ENCODE measurements around the gene ANXA6. TPM values are rescaled to one million over a fixed set of nuclear protein-coding genes. Genes with fewer than 3 reads are reported as not detected.
A peak's percentile ranks its signal among the peaks of the same experiment; 100 is the strongest.

ANXA6 gene
- polyA plus RNA-seq, 1 of the 3 experiments (the other 2 are of a cell fraction) = 87.5 TPM

DNA sequence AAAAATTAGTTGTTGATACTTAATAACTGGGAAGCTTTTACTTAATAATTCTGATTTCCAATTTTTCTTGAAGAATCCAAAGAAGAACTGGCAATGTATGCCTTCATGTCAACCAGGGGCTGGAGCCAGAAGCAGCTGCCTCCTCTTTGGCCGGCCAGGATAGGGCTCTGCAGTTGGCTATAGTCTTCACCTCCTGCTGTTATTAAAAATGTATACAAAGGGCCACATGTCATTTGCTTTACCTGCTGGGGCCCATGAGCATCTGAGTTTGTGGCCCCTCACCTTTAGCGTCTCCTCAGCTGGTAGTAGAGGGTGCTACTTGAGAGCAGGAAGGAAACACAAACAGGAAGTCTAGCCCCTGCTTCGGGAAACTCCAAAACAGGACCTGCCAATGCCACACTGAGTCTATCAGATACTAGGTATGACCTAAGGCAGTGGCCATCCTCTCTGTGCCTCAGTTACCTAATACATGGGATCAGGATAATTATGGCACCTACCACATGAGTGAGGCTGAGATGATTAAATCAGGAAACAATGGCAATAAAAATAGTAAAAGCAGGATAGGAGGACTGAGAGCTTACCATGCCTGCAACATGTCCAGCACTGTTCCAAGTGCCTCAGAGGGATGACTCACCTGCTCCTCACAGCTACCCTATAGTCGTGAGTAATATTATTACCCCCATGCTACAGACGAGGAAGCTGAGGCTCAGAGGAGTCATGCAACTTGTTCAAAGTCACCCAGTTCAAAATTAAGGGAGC, 45.0 kb upstream of the ANXA6 start:
- ChIA-PET CTCF (interaction anchor here (1.6 kb wide), 1 partner anchor 150 kb away, joined by 3 read pairs; no protein-coding TSS in a partner anchor), POLR2A (no interaction called here)
- no peaks in the 10 kb centered on the region for H3F3A ChIP-seq (replicated peaks; ENCODE audit: insufficient read depth)
- no peaks in the 10 kb centered on the region for H3K79me2 ChIP-seq (ENCODE audit: insufficient read depth)
- no peaks in the 10 kb centered on the region for H3K27me3 ChIP-seq (ENCODE audit: insufficient read depth)
- no peaks in the 10 kb centered on the region for H4K20me1 ChIP-seq (ENCODE audit: insufficient read depth)
- DNase-seq = no peak
- H2AFZ ChIP-seq (ENCODE audit: low read depth) = no peak overlapping the region
- no peak overlapping the region for H3K27ac ChIP-seq (ENCODE audit: low read depth in 2 of 2, low read length in 1 of 2)
- no peak for TF ChIP-seq MEF2A (IDR thresholded peaks at IDR 0.05; ENCODE audit: borderline replicate concordance, low read depth)
- no peak for TF ChIP-seq RFX5 (IDR thresholded peaks at IDR 0.05; ENCODE audit: low read length)
- TF ChIP-seq, protein P1, sequence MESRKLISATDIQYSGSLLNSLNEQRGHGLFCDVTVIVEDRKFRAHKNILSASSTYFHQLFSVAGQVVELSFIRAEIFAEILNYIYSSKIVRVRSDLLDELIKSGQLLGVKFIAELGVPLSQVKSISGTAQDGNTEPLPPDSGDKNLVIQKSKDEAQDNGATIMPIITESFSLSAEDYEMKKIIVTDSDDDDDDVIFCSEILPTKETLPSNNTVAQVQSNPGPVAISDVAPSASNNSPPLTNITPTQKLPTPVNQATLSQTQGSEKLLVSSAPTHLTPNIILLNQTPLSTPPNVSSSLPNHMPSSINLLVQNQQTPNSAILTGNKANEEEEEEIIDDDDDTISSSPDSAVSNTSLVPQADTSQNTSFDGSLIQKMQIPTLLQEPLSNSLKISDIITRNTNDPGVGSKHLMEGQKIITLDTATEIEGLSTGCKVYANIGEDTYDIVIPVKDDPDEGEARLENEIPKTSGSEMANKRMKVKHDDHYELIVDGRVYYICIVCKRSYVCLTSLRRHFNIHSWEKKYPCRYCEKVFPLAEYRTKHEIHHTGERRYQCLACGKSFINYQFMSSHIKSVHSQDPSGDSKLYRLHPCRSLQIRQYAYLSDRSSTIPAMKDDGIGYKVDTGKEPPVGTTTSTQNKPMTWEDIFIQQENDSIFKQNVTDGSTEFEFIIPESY (IDR thresholded peaks at IDR 0.05; ENCODE audit: borderline replicate concordance, low read depth) = no peak
- no peak for TF ChIP-seq FOXJ3 (CRISPR knock-in tag; IDR thresholded peaks at IDR 0.05)
- TF ChIP-seq, protein P2, sequence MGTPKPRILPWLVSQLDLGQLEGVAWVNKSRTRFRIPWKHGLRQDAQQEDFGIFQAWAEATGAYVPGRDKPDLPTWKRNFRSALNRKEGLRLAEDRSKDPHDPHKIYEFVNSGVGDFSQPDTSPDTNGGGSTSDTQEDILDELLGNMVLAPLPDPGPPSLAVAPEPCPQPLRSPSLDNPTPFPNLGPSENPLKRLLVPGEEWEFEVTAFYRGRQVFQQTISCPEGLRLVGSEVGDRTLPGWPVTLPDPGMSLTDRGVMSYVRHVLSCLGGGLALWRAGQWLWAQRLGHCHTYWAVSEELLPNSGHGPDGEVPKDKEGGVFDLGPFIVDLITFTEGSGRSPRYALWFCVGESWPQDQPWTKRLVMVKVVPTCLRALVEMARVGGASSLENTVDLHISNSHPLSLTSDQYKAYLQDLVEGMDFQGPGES (IDR thresholded peaks at IDR 0.05; ENCODE audit: low read depth, low read length) = no peak
- no peak for TF ChIP-seq EP300 (IDR thresholded peaks at IDR 0.05; ENCODE audit: borderline replicate concordance in 1 of 2, low read depth in 1 of 2, low read length in 1 of 2)
- TF ChIP-seq NFIC (IDR thresholded peaks at IDR 0.05; ENCODE audit: borderline replicate concordance) = no peak
- no peak for TF ChIP-seq YY1 (IDR thresholded peaks at IDR 0.05; ENCODE audit: low read depth)
- no peak for TF ChIP-seq MXI1 (IDR thresholded peaks at IDR 0.05; ENCODE audit: low read depth, low read length)
- no peak for TF ChIP-seq RCOR1 (IDR thresholded peaks at IDR 0.05; ENCODE audit: low read length)
- TF ChIP-seq JUND (IDR thresholded peaks at IDR 0.05) = peak; percentile 19; the same call in 1 of the 2 replicates
- peak; percentile 61 for TF ChIP-seq FOSL2 (IDR thresholded peaks at IDR 0.05; ENCODE audit: borderline replicate concordance, low read depth)
- no peak for TF ChIP-seq SMC3 (IDR thresholded peaks at IDR 0.05; ENCODE audit: low read depth, low read length)
- TF ChIP-seq RAD21 (IDR thresholded peaks at IDR 0.05; ENCODE audit: low read length) = no peak
- no peak for TF ChIP-seq TAF1 (IDR thresholded peaks at IDR 0.05; ENCODE audit: borderline replicate concordance, low read depth, low read length)
- no peak for TF ChIP-seq POLR2AphosphoS5 (IDR thresholded peaks at IDR 0.05; ENCODE audit: low read depth, low read length)
- TF ChIP-seq, protein P3, sequence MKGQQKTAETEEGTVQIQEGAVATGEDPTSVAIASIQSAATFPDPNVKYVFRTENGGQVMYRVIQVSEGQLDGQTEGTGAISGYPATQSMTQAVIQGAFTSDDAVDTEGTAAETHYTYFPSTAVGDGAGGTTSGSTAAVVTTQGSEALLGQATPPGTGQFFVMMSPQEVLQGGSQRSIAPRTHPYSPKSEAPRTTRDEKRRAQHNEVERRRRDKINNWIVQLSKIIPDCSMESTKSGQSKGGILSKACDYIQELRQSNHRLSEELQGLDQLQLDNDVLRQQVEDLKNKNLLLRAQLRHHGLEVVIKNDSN (IDR thresholded peaks at IDR 0.05; ENCODE audit: borderline replicate concordance, low read depth) = no peak
- H3K9ac ChIP-seq = no peak overlapping the region
- no peaks in the 10 kb centered on the region for H3K9me3 ChIP-seq
- no peak overlapping the region for H3K4me3 ChIP-seq (ENCODE audit: low read depth in 2 of 2, low read length in 1 of 2)
- no peaks in the 10 kb centered on the region for H3K36me3 ChIP-seq (replicated peaks in 1 of 2; ENCODE audit: control insufficient read depth in 1 of 2, insufficient read depth in 2 of 2, low read length in 1 of 2)
- H3K4me1 ChIP-seq (ENCODE audit: control insufficient read depth in 1 of 2, insufficient read depth in 2 of 2, low read depth in 1 of 2, low read length in 1 of 2) = no peaks in the 10 kb centered on the region
- 46% methylated on average over 5 of the region's 5 CpGs for WGBS (ENCODE audit: low lambda C conversion rate)
- H3K9me2 ChIP-seq = no peaks in the 10 kb centered on the region
- no peak overlapping the region for H3K4me2 ChIP-seq

Data from SK-N-SH (cell line).